Fibroblast of villous mesenchyme (primary cell): ENCODE results near the gene PAX4. TPM values are rescaled to one million over a fixed set of nuclear protein-coding genes. Genes with fewer than 3 reads are reported as not detected.
A peak's percentile ranks its signal among the peaks of the same experiment; 100 is the strongest.

Source experiments
- DNase-seq: peaks from one replicate; pipeline ENCODE4 v3.0.0-alpha.2; 2010; ENCODE audit warnings: low read depth
- H3K4me3 ChIP-seq: 2 replicates; pipeline ENCODE4 v1.5.1; 2011; ENCODE audit warnings: low read depth, mild to moderate bottlenecking, low read length
- CTCF ChIP-seq: IDR thresholded peaks from 2 replicates; pipeline ENCODE4 v1.5.1; 2012; ENCODE audit warnings: low read depth, mild to moderate bottlenecking, low read length; ENCODE audit not compliant: insufficient read depth
- total RNA-seq: library from RNA; depleted of rRNA; stranded (reverse); fragments of >200 nt; gene quantifications from 2 replicates; pipeline ENCODE4 v1.2.3, GENCODE V29; 2012

Gene PAX4
- total RNA-seq, 1 donor: not detected

- peak; percentile 63 for DNase-seq
- peak overlapping the region; percentile 93 for H3K4me3 ChIP-seq
- no peak for TF ChIP-seq CTCF
These were observed 33.1 kb upstream of the PAX4 start for GRCh38 chr7:127650847-127651555.

DNA sequence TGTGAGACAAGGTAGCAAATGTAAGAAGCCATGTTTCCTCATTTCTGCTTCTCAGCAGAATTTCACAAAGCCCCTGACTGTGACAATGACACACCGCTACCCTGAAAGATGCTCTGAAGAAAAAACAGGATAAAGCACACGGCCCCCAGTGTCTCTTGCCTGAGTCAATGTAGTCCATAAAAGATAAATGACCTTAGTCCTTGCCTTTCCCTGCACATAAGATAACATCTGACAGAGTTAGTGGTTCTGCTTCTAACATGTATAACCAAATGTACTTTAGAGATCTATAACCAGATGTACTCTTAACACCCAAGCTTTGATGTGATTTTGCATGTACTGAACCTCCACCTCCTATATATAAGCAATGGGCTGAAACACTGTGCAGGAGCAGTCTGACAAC is 31.0 kb upstream of the PAX4 start:
- no peak overlapping the region for H3K4me3 ChIP-seq
- no peak for TF ChIP-seq CTCF
- no peak for DNase-seq

DNA sequence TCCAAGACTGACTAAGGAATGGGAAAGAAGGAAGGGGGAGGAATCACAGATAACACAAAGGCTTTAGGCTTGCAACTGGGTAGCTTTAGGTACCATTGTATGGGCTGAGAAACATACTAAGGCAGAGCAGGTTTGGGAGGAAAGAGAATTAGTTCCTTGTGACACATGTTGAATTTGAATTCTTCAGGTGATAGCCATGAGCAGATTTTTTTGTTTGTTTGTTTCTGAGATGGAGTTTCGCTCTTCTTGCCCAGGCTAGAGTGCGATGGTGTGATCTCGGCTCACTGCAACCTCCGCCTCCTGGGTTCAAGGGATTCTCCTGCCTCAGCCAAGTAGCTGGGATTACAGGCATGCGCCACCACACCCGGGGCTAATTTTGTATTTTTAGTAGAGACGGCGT is 29.7 kb upstream of the PAX4 start:
- H3K4me3 ChIP-seq: no peak overlapping the region
- DNase-seq: no peak
- no peak for TF ChIP-seq CTCF

- TF ChIP-seq CTCF: no peak
- DNase-seq: no peak
- H3K4me3 ChIP-seq: no peak overlapping the region
These were observed 26.5 kb upstream of the PAX4 start for GRCh38 chr7:127644484-127644883.

GRCh38 chr7:127638197-127638596 is 20.3 kb upstream of the PAX4 start:
- no peak overlapping the region for H3K4me3 ChIP-seq
- no peak for TF ChIP-seq CTCF
- DNase-seq: no peak

DNA sequence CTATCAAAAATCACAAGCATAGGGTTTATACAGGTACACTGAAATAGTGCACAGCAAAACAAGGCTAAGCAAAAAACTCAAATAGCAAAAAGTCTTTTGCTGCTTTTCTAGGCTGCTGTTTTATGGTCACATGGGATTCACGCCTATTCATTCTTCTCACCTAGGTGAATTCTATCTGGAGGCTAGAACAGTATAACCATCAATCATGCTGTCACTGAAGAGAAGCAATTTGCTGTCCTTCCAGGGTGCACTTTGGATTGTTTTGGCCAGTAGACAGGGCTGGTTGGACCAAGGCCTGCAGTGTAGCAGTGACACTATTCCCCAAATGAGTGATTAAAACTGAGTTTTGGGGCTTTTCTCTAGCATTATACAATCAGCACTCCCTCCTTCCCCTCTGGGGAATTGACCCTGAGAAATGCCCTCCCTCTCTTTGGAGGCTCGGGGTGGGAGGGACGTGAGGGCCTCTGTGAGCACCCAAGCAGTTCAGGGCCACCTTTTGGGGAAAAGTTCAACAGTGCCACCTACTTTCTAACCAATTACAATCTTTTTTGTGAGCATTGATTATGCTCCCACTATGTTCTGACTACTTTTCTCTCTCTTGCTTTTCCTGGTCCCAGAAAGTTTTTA is 17.8 kb upstream of the PAX4 start:
- H3K4me3 ChIP-seq: no peak overlapping the region
- no peak for TF ChIP-seq CTCF
- no peak for DNase-seq
